IMR-90 (cell line): Measurements from ENCODE around the gene EBF4. TPM values are rescaled to one million over a fixed set of nuclear protein-coding genes. Genes with fewer than 3 reads are reported as not detected.

Experiments
- ATAC-seq: fragments of 200-7000 bp; cut with Tn5 transposase; 2 replicates; pipeline ENCODE4 v1.9.1; 2020; ENCODE audit warnings: low read depth, mild to moderate bottlenecking, moderate library complexity
- BruUV-seq: library from RNA; stranded (reverse); fragments of 400-500 nt; replicated peaks from 2 replicates; lab custom pipeline; 2021; lab: Mats Ljungman, UMichigan
- CTCF ChIA-PET: fragments of 300-600 bp; formaldehyde crosslinking; extraction: SDS; loops from one replicate; lab custom pipeline; 2021; ENCODE audit warnings: antibody characterized with exemption; lab: Yijun Ruan, JAX
- POLR2A ChIA-PET: fragments of 300-600 bp; sonication (Branson Sonifier 250); formaldehyde crosslinking; loops from one replicate; lab custom pipeline; 2022; ENCODE audit warnings: antibody characterized with exemption; ENCODE audit not compliant: unreplicated experiment; lab: Charles Lee
- DNase-seq: peaks from one replicate; pipeline ENCODE4 v3.0.0; 2013
- H2AFZ ChIP-seq: replicated peaks from 2 replicates; pipeline ENCODE3; 2013; ENCODE audit warnings: low read length, mild to moderate bottlenecking; ENCODE audit not compliant: poor library complexity
- H2AK5ac ChIP-seq: 2 replicates; pipeline ENCODE4 v1.6.1; 2013; ENCODE audit warnings: low read depth, low read length, inconsistent platforms
- H2AK9ac ChIP-seq: replicated peaks from 2 replicates; pipeline ENCODE3; 2013; ENCODE audit warnings: mild to moderate bottlenecking, low read depth, low read length, moderate library complexity; ENCODE audit not compliant: poor library complexity
- H2BK120ac ChIP-seq: 2 replicates; pipeline ENCODE4 v1.6.1; 2013; ENCODE audit warnings: low read depth, low read length, inconsistent platforms
- H2BK15ac ChIP-seq: 3 replicates; pipeline ENCODE4 v1.6.1; 2013; ENCODE audit warnings: low read depth, low read length, inconsistent platforms
- H2BK20ac ChIP-seq: 2 replicates; pipeline ENCODE4 v1.6.1; 2013; ENCODE audit warnings: low read depth, mild to moderate bottlenecking, inconsistent platforms, low read length, moderate library complexity
- H2BK5ac ChIP-seq: 2 replicates; pipeline ENCODE4 v1.6.1; 2013; ENCODE audit warnings: mild to moderate bottlenecking, low read depth, low read length, inconsistent platforms; ENCODE audit not compliant: poor library complexity, severe bottlenecking
- H3K14ac ChIP-seq: replicated peaks from 2 replicates; pipeline ENCODE4 v1.6.1; 2013; ENCODE audit warnings: low read depth, low read length, inconsistent platforms
- H3K18ac ChIP-seq: 2 replicates; pipeline ENCODE4 v1.6.1; 2013; ENCODE audit warnings: low read depth, low read length, control low read depth
- H3K23ac ChIP-seq: 2 replicates; pipeline ENCODE4 v1.6.1; 2013; ENCODE audit warnings: low read depth, low read length, inconsistent platforms
- H3K27ac ChIP-seq: 2 replicates; pipeline ENCODE4 v1.5.1; 2013; ENCODE audit warnings: mild to moderate bottlenecking, control low read depth, low read length; ENCODE audit not compliant: insufficient read depth
- H3K27me3 ChIP-seq: 2 replicates; pipeline ENCODE4 v1.6.1; 2013; ENCODE audit warnings: low read length; ENCODE audit not compliant: control insufficient read depth, insufficient read depth
- H3K36me3 ChIP-seq: 2 replicates; pipeline ENCODE4 v1.6.1; 2013; ENCODE audit warnings: low read length, mixed read lengths; ENCODE audit not compliant: control insufficient read depth, insufficient read depth
- H3K4ac ChIP-seq: 2 replicates; pipeline ENCODE4 v1.6.1; 2013; ENCODE audit warnings: low read depth, low read length, inconsistent platforms
- H3K4me1 ChIP-seq: 2 replicates; pipeline ENCODE4 v1.6.1; 2013; ENCODE audit warnings: low read length, mixed read lengths; ENCODE audit not compliant: control insufficient read depth, insufficient read depth
- H3K4me2 ChIP-seq: 2 replicates; pipeline ENCODE4 v1.6.1; 2013; ENCODE audit warnings: low read depth, mild to moderate bottlenecking, control low read depth, low read length, moderate library complexity
- H3K4me3 ChIP-seq: 2 replicates; pipeline ENCODE4 v1.5.1; 2013; ENCODE audit warnings: low read depth, mild to moderate bottlenecking, control low read depth, low read length, moderate library complexity; ENCODE audit not compliant: insufficient read depth
- H3K56ac ChIP-seq: 2 replicates; pipeline ENCODE4 v1.6.1; 2013; ENCODE audit warnings: low read length, inconsistent platforms; ENCODE audit not compliant: insufficient read depth; ENCODE audit errors: extremely low read depth
- H3K79me1 ChIP-seq, 2 experiments: 2 replicates each; pipeline ENCODE4 v1.6.1; 2013; ENCODE audit warnings: low read length in 2 of 2, inconsistent platforms in 1 of 2, low read depth in 1 of 2
- H3K9ac ChIP-seq: 2 replicates; pipeline ENCODE4 v1.6.1; 2013; ENCODE audit warnings: low read depth, low read length, control low read depth
- H3K9me1 ChIP-seq: 2 replicates; pipeline ENCODE4 v1.6.1; 2013; ENCODE audit warnings: low read length, inconsistent platforms; ENCODE audit not compliant: insufficient read depth
- H3K9me3 ChIP-seq: 2 replicates; pipeline ENCODE4 v1.6.1; 2013; ENCODE audit warnings: low read length; ENCODE audit not compliant: control insufficient read depth, insufficient read depth
- H4K20me1 ChIP-seq: 2 replicates; pipeline ENCODE4 v1.6.1; 2013; ENCODE audit warnings: low read length, inconsistent platforms; ENCODE audit not compliant: insufficient read depth
- H4K5ac ChIP-seq: 2 replicates; pipeline ENCODE4 v1.6.1; 2013; ENCODE audit warnings: mild to moderate bottlenecking, low read depth, low read length, control low read depth
- H4K8ac ChIP-seq, 2 experiments: 2 replicates each; pipeline ENCODE4 v1.6.1; 2013; ENCODE audit warnings: low read depth in 2 of 2, low read length in 2 of 2, control low read depth in 1 of 2, inconsistent platforms in 1 of 2
- H4K91ac ChIP-seq: 2 replicates; pipeline ENCODE4 v1.6.1; 2013; ENCODE audit warnings: low read depth, low read length, inconsistent platforms; ENCODE audit not compliant: insufficient read depth
- CTCF ChIP-seq: conservative IDR thresholded peaks from 2 replicates; pipeline ENCODE4 v1.5.1; 2012; ENCODE audit warnings: mild to moderate bottlenecking, low read depth, low read length, improper control_type of control experiment
- FOS ChIP-seq: fragments of 150-350 bp; IDR thresholded peaks from 2 replicates; pipeline ENCODE4 v1.6.1; 2016; ENCODE audit warnings: low read depth, low read length
- MAZ ChIP-seq: IDR thresholded peaks from 2 replicates; pipeline ENCODE4 v1.6.1; 2012; ENCODE audit warnings: low read depth, mild to moderate bottlenecking, low read length, improper control_type of control experiment, moderate library complexity, borderline replicate concordance
- RAD21 ChIP-seq: IDR thresholded peaks from 2 replicates; pipeline ENCODE4 v1.6.1; 2012; ENCODE audit warnings: low read length, improper control_type of control experiment
- RCOR1 ChIP-seq: IDR thresholded peaks from 2 replicates; pipeline ENCODE4 v1.6.1; 2012; ENCODE audit warnings: mild to moderate bottlenecking, low read length, improper control_type of control experiment; ENCODE audit not compliant: insufficient replicate concordance
- RFX5 ChIP-seq: IDR thresholded peaks from 2 replicates; pipeline ENCODE4 v1.8.0; 2012; ENCODE audit warnings: low read depth, mild to moderate bottlenecking, low read length, moderate library complexity
- SMC3 ChIP-seq: fragments of 150-350 bp; IDR thresholded peaks from 2 replicates; pipeline ENCODE4 v1.6.1; 2016; ENCODE audit warnings: low read depth, mild to moderate bottlenecking, antibody characterized with exemption, low read length, moderate library complexity
- WGBS, 2 experiments: methylation state at CpG; one replicate each; pipeline versions ENCODE4 v1.1.5 to v1.1.7; 2013; ENCODE audit warnings: missing lambda C conversion rate in 2 of 2; ENCODE audit not compliant: insufficient read length in 1 of 2; ENCODE audit errors: extremely low coverage in 2 of 2; 5-methylcytosine and 5-hydroxymethylcytosine counted together
- dilution Hi-C: fragments of 300-500 bp; cut with HindIII; formaldehyde crosslinking; loops from one replicate; pipeline ENCODE4 v1.14.3; 2018; ENCODE audit warnings: low sequenced_read_pairs; ENCODE audit not compliant: unreplicated experiment
- in situ Hi-C: fragments of 300-500 bp; cut with MboI; formaldehyde crosslinking; loops from 3 replicates; pipeline ENCODE4 v1.14.3; 2019; ENCODE audit warnings: low sequenced_read_pairs, inconsistent platforms, mixed read lengths
- intact Hi-C: fragments of 100-400 bp; cut with micrococcal nuclease; formaldehyde crosslinking; loops from 2 replicates; pipeline ENCODE4 v1.10.0; 2022
- polyA plus RNA-seq, 3 experiments: library from polyadenylated mRNA; depleted of rRNA; stranded (reverse); fragments of >200 nt; gene quantifications; 2 replicates each; pipeline ENCODE4 v1.2.3, GENCODE V29; 2012; ENCODE audit warnings: low replicate concordance in 1 of 3
- total RNA-seq: library from RNA; depleted of rRNA; stranded (reverse); fragments of >200 nt; gene quantifications from 2 replicates; pipeline ENCODE4 v1.2.3, GENCODE V29; 2012
- TF ChIP-seq, protein P1 (sequence below): fragments of 150-350 bp; IDR thresholded peaks from 2 replicates; pipeline ENCODE4 v1.6.1; 2016; ENCODE audit warnings: low read depth, mild to moderate bottlenecking, low read length, moderate library complexity, borderline replicate concordance

The EBF4 gene
- total and polyA plus RNA-seq, 2 of the 4 experiments (the other 2 are of a cell fraction): 0.18 to 1.1 TPM

DNA sequence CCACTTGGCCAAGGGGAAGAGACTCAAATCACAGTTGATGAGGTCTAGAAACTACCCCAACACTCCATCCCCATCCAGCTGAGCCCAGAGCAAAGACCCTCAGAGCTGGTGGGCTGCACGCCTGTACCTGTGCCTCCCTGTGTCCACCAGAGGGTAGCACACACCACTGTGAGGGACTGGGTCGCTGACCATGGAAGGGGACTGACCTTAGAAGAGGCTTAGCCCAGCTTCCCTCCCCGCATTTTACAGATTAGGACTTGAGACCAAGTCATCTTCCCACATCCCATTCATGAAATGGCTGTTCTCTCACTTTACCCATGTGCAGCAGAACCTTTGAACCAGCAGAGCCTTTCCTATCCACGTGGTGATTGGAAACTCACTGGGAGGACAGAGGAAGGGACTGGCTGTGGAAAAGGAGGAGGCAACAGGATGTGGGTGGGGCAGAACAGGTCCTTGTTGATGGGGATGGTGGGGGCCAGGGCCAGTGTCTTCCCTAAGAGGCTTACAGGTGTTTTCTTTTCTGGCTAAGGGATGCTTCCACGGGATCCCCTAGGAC lies 63.6 kb downstream of the EBF4 start:
- Histone ChIP-seq H2AK9ac (peak overlapping the region; percentile 68), H4K5ac (no peak overlapping the region), H3K4me1 (peaks cover 4% of the 10 kb centered on the region; the same call in 1 of the 2 replicates), H4K20me1 (no peaks in the 10 kb centered on the region), H3K27me3 (peaks cover 34% of the 10 kb centered on the region), H2AK5ac (no peak overlapping the region), H3K14ac (no peak overlapping the region), H3K9ac (no peak overlapping the region), H3K56ac (no peak overlapping the region), H3K9me1 (no peaks in the 10 kb centered on the region), H2BK5ac (no peak overlapping the region), H2AFZ (peak overlapping the region; percentile 54), H3K27ac (no peak overlapping the region), H3K79me1 (no peaks in the 10 kb centered on the region), H3K18ac (no peak overlapping the region), H3K4me2 (no peak overlapping the region), H3K9me3 (no peaks in the 10 kb centered on the region), H2BK120ac (no peak overlapping the region), H3K23ac (no peak overlapping the region), H2BK15ac (no peak overlapping the region), H3K4me3 (no peak overlapping the region), H4K91ac (no peak overlapping the region), H3K36me3 (no peaks in the 10 kb centered on the region), H4K8ac (no peak overlapping the region), H2BK20ac (no peak overlapping the region), H3K4ac (no peak overlapping the region)
- no CpG with 5 or more reads among the region's 5 CpGs for WGBS, 2 experiments
- DNase-seq: peak; percentile 51
- ChIA-PET POLR2A (no interaction called here), CTCF (interaction anchor here (0.5 to 1.1 kb wide), 9 partner anchors 22 to 299 kb away, joined by 3 to 8 read pairs (median 4); no protein-coding TSS in a partner anchor)
- dilution Hi-C loops (no loop called here), in situ Hi-C loops (loop anchor here (10.0 kb wide), 1 partner anchor 239 kb away; no protein-coding TSS in a partner anchor), intact Hi-C loops (loop anchor here (1.0 kb wide), 3 partner anchors 68 to 245 kb away; no protein-coding TSS in a partner anchor)
- ATAC-seq: peak; percentile 76
- no TSS peak for BruUV-seq
- peak; percentile 93 for TF ChIP-seq SMC3
- no peak for TF ChIP-seq FOS
- peak; percentile 93 for TF ChIP-seq RAD21
- no peak for TF ChIP-seq MAZ
- TF ChIP-seq, protein P1, sequence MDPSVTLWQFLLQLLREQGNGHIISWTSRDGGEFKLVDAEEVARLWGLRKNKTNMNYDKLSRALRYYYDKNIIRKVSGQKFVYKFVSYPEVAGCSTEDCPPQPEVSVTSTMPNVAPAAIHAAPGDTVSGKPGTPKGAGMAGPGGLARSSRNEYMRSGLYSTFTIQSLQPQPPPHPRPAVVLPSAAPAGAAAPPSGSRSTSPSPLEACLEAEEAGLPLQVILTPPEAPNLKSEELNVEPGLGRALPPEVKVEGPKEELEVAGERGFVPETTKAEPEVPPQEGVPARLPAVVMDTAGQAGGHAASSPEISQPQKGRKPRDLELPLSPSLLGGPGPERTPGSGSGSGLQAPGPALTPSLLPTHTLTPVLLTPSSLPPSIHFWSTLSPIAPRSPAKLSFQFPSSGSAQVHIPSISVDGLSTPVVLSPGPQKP: no peak
- TF ChIP-seq RFX5: no peak
- no peak for TF ChIP-seq RCOR1
- peak; percentile 82 for TF ChIP-seq CTCF
